ENCODE measurements around the gene ZDHHC16.

ZDHHC16 gene

GRCh38 chr10:97445357-97445721, 636 bp upstream of the ZDHHC16 start:
- peaks cover 23% of the 10 kb centered on the region for H3K4me1 ChIP-seq (ENCODE audit: control insufficient read depth, insufficient read depth, low read length)
- no peaks in the 10 kb centered on the region for H3K9me3 ChIP-seq (ENCODE audit: control insufficient read depth, low read length)
- H3K4me3 ChIP-seq (ENCODE audit: low read length), result peak overlapping the region; percentile 54
- H3K36me3 ChIP-seq (ENCODE audit: control insufficient read depth, insufficient read depth, low read length), result no peaks in the 10 kb centered on the region
- H3K27me3 ChIP-seq (ENCODE audit: control insufficient read depth, insufficient read depth, low read length), result no peaks in the 10 kb centered on the region
- H3K9ac ChIP-seq (ENCODE audit: low read length), result peak overlapping the region; percentile 51

- no peak overlapping the region for H3K9ac ChIP-seq (ENCODE audit: low read length)
- no peak overlapping the region for H3K4me3 ChIP-seq (ENCODE audit: low read length)
- peaks cover 23% of the 10 kb centered on the region for H3K4me1 ChIP-seq (ENCODE audit: control insufficient read depth, insufficient read depth, low read length)
Measured at GRCh38 chr10:97450828-97451227, 4.9 kb downstream of the ZDHHC16 start.

DNA sequence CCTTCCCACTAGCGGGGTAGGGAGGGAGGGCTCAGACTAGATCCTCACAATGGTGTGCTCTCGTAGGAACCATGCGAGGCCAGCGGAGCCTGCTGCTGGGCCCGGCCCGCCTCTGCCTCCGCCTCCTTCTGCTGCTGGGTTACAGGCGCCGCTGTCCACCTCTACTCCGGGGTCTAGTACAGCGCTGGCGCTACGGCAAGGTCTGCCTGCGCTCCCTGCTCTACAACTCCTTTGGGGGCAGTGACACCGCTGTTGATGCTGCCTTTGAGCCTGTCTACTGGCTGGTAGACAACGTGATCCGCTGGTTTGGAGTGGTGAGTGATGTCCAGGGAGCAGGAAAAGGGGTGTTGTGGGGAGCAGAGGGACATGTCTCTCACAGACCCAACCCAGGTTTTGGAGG, 5.6 kb downstream of the ZDHHC16 start:
- no peak overlapping the region for H3K4me3 ChIP-seq (ENCODE audit: low read length)
- no peak overlapping the region for H3K9ac ChIP-seq (ENCODE audit: low read length)
- H3K27me3 ChIP-seq (ENCODE audit: control insufficient read depth, insufficient read depth, low read length), result no peaks in the 10 kb centered on the region
- H3K9me3 ChIP-seq (ENCODE audit: control insufficient read depth, low read length), result no peaks in the 10 kb centered on the region
- H3K36me3 ChIP-seq (ENCODE audit: control insufficient read depth, insufficient read depth, low read length), result peaks cover 2% of the 10 kb centered on the region
- H3K4me1 ChIP-seq (ENCODE audit: control insufficient read depth, insufficient read depth, low read length), result peaks cover 23% of the 10 kb centered on the region

More at GRCh38 chr10:97450828-97451227, 4.9 kb downstream of the ZDHHC16 start:
- no peaks in the 10 kb centered on the region for H3K9me3 ChIP-seq (ENCODE audit: control insufficient read depth, low read length)
- no peaks in the 10 kb centered on the region for H3K27me3 ChIP-seq (ENCODE audit: control insufficient read depth, insufficient read depth, low read length)
- no peaks in the 10 kb centered on the region for H3K36me3 ChIP-seq (ENCODE audit: control insufficient read depth, insufficient read depth, low read length)

GRCh38 chr10:97452352-97452751, 6.4 kb downstream of the ZDHHC16 start:
- no peak overlapping the region for H3K9ac ChIP-seq (ENCODE audit: low read length)
- peaks cover 7% of the 10 kb centered on the region for H3K36me3 ChIP-seq (ENCODE audit: control insufficient read depth, insufficient read depth, low read length)

GRCh38 chr10:97454330-97455036, 8.5 kb downstream of the ZDHHC16 start:
- Histone ChIP-seq H3K4me1 (ENCODE audit: control insufficient read depth, insufficient read depth, low read length) (peaks cover 8% of the 10 kb centered on the region), H3K36me3 (ENCODE audit: control insufficient read depth, insufficient read depth, low read length) (peaks cover 19% of the 10 kb centered on the region), H3K9me3 (ENCODE audit: control insufficient read depth, low read length) (no peaks in the 10 kb centered on the region), H3K9ac (ENCODE audit: low read length) (no peak overlapping the region), H3K4me3 (ENCODE audit: low read length) (no peak overlapping the region), H3K27me3 (ENCODE audit: control insufficient read depth, insufficient read depth, low read length) (no peaks in the 10 kb centered on the region)

More at GRCh38 chr10:97452352-97452751, 6.4 kb downstream of the ZDHHC16 start:
- Histone ChIP-seq H3K4me1 (ENCODE audit: control insufficient read depth, insufficient read depth, low read length) (peaks cover 19% of the 10 kb centered on the region), H3K9me3 (ENCODE audit: control insufficient read depth, low read length) (no peaks in the 10 kb centered on the region), H3K4me3 (ENCODE audit: low read length) (no peak overlapping the region), H3K27me3 (ENCODE audit: control insufficient read depth, insufficient read depth, low read length) (no peaks in the 10 kb centered on the region)

DNA sequence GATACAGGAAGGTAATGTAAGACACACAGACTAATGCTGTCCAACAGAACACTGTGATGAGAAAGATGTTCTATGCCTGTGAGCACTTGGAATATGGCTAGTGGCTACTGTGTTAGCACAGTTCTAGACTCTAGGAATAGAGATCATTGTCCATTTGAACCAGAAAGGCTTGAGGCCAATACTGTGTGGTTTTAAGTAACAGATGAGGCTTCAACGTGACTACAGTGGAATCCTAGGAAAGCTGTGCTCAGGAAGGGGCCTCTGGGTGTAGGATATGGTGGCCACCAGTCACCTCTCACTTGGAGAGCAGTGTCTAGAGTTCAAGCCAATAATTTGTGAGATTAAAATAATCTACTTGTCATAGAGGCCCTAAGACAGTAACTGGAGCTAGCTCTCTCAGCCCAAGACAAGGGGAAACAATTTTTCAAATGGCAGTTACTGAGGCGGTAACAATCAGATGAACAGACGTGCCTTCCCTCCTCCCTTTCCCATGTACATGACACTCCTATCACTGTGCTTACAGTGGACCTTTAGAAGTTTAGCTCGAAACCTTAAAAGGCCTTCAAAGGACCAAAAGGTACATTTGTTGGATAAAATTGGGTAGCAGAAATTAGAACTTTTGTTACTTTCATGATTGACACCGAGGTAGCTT, 10.2 kb downstream of the ZDHHC16 start:
- H3K27me3 ChIP-seq (ENCODE audit: control insufficient read depth, insufficient read depth, low read length), result no peaks in the 10 kb centered on the region
- H3K9ac ChIP-seq (ENCODE audit: low read length), result no peak overlapping the region
- no peak overlapping the region for H3K4me3 ChIP-seq (ENCODE audit: low read length)
- no peaks in the 10 kb centered on the region for H3K9me3 ChIP-seq (ENCODE audit: control insufficient read depth, low read length)
- H3K36me3 ChIP-seq (ENCODE audit: control insufficient read depth, insufficient read depth, low read length), result peaks cover 23% of the 10 kb centered on the region
- peaks cover 8% of the 10 kb centered on the region for H3K4me1 ChIP-seq (ENCODE audit: control insufficient read depth, insufficient read depth, low read length)

- no peak overlapping the region for H3K9ac ChIP-seq (ENCODE audit: low read length)
- no peaks in the 10 kb centered on the region for H3K9me3 ChIP-seq (ENCODE audit: control insufficient read depth, low read length)
Measured at GRCh38 chr10:97456686-97457065, 10.7 kb downstream of the ZDHHC16 start.

DNA sequence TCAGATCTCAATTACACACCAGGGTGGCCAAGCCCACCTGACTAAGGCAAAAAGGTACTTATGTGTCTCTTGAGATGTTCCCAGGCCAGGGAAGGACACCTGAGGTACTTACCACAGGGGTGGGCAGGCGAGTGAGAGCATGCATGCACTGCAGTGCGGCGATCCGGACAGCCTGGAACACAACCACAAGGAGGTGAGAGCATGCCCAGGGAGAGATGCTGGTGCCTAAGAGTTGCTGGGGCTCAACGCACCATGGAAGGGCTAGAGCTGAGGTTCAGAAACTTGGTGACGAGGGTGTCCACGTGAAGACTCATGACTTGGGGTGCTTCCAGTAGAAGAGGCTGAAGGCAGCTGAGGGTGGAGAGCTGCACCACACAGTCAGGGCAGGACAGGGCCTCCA, 13.1 kb downstream of the ZDHHC16 start:
- Histone ChIP-seq H3K27me3 (ENCODE audit: control insufficient read depth, insufficient read depth, low read length) (no peaks in the 10 kb centered on the region), H3K4me3 (ENCODE audit: low read length) (no peak overlapping the region), H3K9me3 (ENCODE audit: control insufficient read depth, low read length) (no peaks in the 10 kb centered on the region), H3K4me1 (ENCODE audit: control insufficient read depth, insufficient read depth, low read length) (peaks cover 8% of the 10 kb centered on the region), H3K9ac (ENCODE audit: low read length) (no peak overlapping the region), H3K36me3 (ENCODE audit: control insufficient read depth, insufficient read depth, low read length) (peaks cover 23% of the 10 kb centered on the region)

More at GRCh38 chr10:97456686-97457065, 10.7 kb downstream of the ZDHHC16 start:
- peaks cover 23% of the 10 kb centered on the region for H3K36me3 ChIP-seq (ENCODE audit: control insufficient read depth, insufficient read depth, low read length)
- no peaks in the 10 kb centered on the region for H3K27me3 ChIP-seq (ENCODE audit: control insufficient read depth, insufficient read depth, low read length)
- H3K4me3 ChIP-seq (ENCODE audit: low read length), result no peak overlapping the region
- H3K4me1 ChIP-seq (ENCODE audit: control insufficient read depth, insufficient read depth, low read length), result peaks cover 8% of the 10 kb centered on the region

DNA sequence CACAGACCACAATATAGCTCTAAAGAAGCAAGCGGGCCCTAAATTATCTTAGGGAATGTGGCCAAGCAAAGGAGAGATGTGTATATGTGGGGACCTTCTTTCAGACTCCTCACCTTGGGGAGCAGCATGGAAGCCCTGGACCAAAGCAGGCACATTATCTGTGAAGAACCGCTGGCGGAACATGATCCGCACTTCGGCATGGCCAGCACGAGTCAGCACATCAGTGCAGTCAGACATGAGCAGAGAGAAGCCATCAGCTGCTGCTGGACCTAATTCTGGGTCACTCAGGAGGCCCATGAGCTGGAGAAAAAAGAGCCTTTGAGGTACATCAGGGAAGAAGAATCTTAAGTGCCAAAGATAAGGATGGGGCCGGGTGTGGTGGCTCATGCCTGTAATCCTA, 14.0 kb downstream of the ZDHHC16 start:
- Histone ChIP-seq H3K4me1 (ENCODE audit: control insufficient read depth, insufficient read depth, low read length) (peaks cover 3% of the 10 kb centered on the region), H3K4me3 (ENCODE audit: low read length) (no peak overlapping the region), H3K27me3 (ENCODE audit: control insufficient read depth, insufficient read depth, low read length) (no peaks in the 10 kb centered on the region), H3K9ac (ENCODE audit: low read length) (no peak overlapping the region), H3K36me3 (ENCODE audit: control insufficient read depth, insufficient read depth, low read length) (peaks cover 23% of the 10 kb centered on the region), H3K9me3 (ENCODE audit: control insufficient read depth, low read length) (no peaks in the 10 kb centered on the region)

DNA sequence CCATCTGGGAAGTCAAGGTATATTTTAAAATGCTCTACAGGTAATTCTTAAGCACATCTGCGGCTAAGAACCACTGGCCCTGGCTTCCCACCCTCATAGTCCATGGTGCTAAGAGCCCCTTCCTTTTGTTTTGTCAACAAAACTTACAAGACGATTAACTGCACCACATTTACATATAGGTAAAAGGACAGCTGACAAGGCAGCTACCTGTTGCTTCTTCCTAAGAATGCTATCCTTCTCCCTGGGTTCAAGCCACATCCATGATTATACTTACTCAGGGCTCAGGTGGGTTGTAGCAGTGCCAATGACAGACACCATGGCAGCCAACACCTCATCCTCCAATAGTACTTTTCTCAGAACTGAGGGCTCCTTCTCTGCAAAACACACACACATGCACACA, 16.3 kb downstream of the ZDHHC16 start:
- H3K4me1 ChIP-seq (ENCODE audit: control insufficient read depth, insufficient read depth, low read length), result no peaks in the 10 kb centered on the region
- no peak overlapping the region for H3K4me3 ChIP-seq (ENCODE audit: low read length)
- H3K36me3 ChIP-seq (ENCODE audit: control insufficient read depth, insufficient read depth, low read length), result peaks cover 22% of the 10 kb centered on the region
- no peak overlapping the region for H3K9ac ChIP-seq (ENCODE audit: low read length)
- H3K27me3 ChIP-seq (ENCODE audit: control insufficient read depth, insufficient read depth, low read length), result no peaks in the 10 kb centered on the region
- H3K9me3 ChIP-seq (ENCODE audit: control insufficient read depth, low read length), result no peaks in the 10 kb centered on the region

- Histone ChIP-seq H3K27me3 (ENCODE audit: control insufficient read depth, insufficient read depth, low read length) (no peaks in the 10 kb centered on the region), H3K4me1 (ENCODE audit: control insufficient read depth, insufficient read depth, low read length) (no peaks in the 10 kb centered on the region), H3K9me3 (ENCODE audit: control insufficient read depth, low read length) (no peaks in the 10 kb centered on the region), H3K4me3 (ENCODE audit: low read length) (no peak overlapping the region), H3K36me3 (ENCODE audit: control insufficient read depth, insufficient read depth, low read length) (peaks cover 23% of the 10 kb centered on the region), H3K9ac (ENCODE audit: low read length) (no peak overlapping the region)
Measured at GRCh38 chr10:97463363-97464132, 17.6 kb downstream of the ZDHHC16 start.

GRCh38 chr10:97464226-97464625, 18.3 kb downstream of the ZDHHC16 start:
- peaks cover 16% of the 10 kb centered on the region for H3K36me3 ChIP-seq (ENCODE audit: control insufficient read depth, insufficient read depth, low read length)
- no peaks in the 10 kb centered on the region for H3K27me3 ChIP-seq (ENCODE audit: control insufficient read depth, insufficient read depth, low read length)
- no peaks in the 10 kb centered on the region for H3K9me3 ChIP-seq (ENCODE audit: control insufficient read depth, low read length)
- no peaks in the 10 kb centered on the region for H3K4me1 ChIP-seq (ENCODE audit: control insufficient read depth, insufficient read depth, low read length)
- no peak overlapping the region for H3K9ac ChIP-seq (ENCODE audit: low read length)
- H3K4me3 ChIP-seq (ENCODE audit: low read length), result no peak overlapping the region
